GM03348 (cell line): ENCODE results near the gene CD74.
"Not testable (repeated sequence)": the region's sequence is repeated elsewhere in the genome, so short reads cannot be mapped to it uniquely, and the experiment has no call there.

ENCODE experiments used
- DNase-seq: peaks from one replicate; pipeline ENCODE4 v3.0.0; 2012; ENCODE audit warnings: low spot score

Gene CD74

GRCh38 chr5:150441813-150442698 lies 29.3 kb upstream of the CD74 start:
- DNase-seq = no peak

DNA sequence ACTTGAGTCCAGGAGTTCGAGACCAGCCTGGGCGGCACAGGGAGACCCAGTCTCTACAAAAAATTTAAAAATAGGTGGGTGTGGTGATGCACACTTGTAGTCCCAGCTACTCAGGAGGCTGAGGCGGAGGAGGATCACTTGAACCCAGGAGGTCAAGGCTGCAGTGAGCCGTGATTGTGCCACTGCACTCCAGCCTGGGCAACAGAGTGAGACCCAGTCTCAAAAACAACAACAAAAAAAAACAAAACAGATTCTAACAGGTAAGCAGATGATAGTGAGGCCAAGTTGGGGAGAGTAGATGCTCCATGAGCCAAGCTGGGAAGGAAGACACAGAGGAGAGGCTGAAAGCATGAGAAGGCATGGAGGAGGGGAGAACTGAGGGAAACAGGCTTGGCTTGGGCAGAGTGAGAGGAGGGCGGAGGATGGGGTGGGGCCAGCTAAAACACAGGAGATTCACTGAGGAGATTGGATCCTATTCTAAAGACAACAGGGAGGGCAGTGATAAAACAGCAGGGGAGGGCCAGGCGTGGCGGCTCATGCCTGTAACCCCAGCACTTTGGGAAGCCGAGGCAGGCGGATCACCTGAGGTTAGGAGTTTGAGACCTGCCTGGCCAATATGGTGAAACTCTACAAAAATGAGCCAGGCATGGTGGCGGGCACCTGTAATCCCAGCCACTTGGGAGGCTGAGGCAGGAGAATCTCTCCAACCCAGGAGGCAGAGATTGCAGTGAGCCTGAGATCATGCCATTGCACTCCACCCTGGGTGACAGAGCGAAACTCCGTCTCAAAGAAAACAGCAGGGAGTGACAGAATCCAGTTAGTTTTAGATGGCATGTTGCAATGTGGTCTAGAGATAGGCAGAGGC lies 28.5 kb upstream of the CD74 start:
- DNase-seq = no peak

DNA sequence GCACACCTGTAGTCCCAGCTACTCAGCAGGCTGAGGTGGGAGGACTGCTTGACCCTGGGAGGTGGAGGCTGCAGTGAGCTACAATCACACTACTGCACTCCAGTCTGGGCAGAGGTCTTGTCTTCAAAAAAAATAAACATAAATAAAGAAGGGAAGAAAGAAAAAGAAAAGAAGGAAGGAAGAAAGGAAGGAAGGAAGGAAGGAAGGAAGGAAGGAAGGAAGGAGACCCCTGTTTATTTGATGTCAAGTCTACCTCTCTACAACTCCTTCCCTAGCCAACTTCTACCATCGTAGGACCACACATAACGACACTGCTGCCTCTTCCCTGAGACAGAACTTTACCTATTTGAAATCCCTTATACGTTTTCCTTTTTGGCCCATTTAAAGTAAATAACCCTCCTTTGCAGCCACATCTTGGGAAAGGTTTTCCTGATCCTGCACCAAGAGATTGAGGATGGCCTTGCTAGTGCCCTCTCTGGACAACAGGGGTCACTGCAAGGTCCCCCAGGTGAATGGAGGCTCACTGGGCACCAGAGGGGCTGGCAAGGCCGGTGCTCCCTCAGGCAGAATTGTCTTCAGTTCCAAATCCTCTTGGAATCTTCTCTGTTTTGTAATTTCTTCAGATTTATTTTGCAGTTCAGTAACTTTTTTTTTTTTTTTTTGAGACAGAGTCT lies 26.3 kb upstream of the CD74 start:
- peak; percentile 65 for DNase-seq

DNA sequence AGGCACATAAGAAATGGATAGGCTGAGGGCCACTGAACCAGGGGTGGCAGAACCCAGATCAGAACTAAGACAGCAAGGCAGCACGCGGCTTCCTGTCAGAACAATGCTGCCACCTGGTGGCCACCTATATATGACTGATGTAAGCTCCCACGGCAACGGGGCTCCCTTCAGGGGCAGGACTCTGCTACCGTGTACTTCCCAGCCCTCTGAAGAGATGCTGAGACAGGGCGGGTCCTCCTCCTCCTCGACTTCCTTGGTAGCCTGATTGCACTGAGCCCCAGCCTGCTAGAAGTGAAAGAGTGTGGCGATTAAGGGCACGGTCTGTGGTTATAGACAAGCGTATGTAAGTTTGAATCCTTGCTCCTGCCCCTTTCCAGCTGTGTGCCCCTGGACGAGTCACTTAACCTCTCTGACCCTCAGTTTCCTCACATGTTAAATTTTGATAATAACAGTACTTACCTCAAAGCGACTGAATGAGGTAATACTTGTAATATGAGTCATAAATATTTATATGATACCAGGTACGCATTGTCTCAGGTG lies 23.5 kb upstream of the CD74 start:
- DNase-seq = peak; percentile 92

DNA sequence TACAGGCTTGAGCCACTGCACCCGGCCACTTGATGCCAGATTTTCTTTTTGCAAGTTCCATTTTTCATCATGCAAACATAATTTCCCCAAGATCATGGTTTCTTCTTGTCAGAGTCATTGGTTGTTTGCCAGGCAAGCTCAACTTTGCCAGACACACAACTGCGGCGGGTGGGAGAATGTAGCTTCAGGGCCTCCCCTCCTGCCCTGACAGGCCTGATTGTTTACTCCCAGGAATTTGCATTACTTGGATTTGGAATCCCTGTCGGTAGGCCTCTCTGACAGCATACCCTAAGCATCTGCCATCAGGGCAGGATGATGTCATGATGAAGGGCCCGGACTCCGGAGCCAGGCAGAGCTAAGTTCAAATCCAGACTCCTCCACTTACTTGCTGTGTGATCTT lies 21.8 kb upstream of the CD74 start:
- peak; percentile 63 for DNase-seq

DNA sequence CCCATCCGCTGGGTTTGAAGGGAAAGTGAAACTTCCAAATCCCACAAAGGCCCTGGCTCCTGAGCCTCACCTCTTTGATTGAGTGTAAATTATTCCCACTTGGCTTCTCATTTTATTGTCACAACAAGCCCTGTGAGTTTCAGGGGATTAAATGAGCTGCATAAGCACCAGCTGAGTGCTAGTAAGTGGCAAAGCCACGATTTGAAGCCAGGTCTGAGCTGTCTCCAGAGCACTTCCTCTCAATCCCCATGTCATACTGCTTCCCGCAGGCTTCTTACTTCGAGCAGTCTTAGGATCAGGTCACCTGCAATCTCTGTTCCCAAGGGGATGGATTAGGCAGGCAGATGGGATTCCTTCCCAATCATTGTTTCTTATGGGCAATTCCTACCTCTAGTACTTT lies 18.9 kb upstream of the CD74 start:
- no peak for DNase-seq

DNA sequence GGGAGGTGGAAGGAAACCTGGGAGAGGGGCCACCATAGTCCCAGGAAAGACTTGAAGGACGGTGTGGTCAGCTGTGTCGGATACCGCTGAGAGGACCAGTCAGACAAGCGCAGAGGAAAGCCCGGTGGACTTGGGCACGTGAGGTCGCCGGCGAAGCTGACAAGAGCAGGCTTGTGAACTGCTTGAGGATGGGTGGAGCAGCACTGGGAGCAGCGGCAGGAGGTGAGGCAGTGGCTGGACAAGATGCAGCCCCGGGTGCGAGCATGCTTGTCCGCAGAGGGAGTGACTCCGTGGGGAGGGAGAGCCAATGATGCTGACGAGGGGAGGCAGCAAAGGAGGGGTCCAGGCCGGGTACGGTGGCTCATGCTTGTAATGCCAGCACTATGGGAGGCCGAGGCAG lies 18.3 kb upstream of the CD74 start:
- DNase-seq = no peak

DNA sequence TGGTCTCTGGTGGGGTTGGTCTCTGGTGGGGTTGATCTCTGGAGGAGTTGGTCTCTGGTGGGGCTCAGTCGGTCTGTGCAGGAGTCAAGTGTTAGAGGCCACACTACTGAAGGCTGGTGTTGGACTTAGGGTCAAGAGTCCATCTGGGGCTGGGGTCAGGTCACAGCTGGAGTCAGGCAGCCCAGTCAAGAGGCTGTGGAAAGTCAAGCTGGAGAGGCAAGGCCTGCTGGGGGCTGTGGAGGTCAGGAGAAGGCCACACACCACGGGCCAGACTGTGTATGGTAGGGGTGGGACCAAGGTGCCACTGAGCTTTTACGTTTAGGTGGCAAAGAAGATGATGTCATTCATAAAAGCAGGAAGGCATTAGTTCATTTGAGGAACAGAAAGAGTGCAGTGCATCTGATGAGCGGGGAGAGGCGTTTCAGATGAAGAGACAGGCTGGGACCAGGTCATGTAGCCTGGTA lies 16.7 kb upstream of the CD74 start:
- DNase-seq = no peak

DNA sequence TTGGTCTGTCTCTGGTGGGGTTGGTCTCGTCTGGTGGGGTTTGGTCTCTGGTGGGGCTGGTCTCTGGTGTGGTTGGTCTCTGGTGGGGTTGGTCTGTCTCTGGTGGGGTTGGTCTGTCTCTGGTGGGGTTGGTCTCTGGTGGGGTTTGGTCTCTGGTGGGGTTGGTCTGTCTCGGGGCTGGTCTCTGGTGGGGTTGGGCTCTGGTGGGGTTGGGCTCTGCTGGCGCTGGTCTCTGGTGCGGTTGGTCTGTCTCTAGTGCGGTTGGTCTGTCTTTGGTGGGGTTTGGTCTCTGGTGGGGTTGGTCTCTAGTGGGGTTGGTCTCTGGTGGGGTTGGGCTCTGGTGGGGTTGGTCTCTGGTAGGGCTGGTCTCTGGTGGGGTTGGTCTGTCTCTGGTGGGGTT lies 16.3 kb upstream of the CD74 start:
- no peak for DNase-seq

DNA sequence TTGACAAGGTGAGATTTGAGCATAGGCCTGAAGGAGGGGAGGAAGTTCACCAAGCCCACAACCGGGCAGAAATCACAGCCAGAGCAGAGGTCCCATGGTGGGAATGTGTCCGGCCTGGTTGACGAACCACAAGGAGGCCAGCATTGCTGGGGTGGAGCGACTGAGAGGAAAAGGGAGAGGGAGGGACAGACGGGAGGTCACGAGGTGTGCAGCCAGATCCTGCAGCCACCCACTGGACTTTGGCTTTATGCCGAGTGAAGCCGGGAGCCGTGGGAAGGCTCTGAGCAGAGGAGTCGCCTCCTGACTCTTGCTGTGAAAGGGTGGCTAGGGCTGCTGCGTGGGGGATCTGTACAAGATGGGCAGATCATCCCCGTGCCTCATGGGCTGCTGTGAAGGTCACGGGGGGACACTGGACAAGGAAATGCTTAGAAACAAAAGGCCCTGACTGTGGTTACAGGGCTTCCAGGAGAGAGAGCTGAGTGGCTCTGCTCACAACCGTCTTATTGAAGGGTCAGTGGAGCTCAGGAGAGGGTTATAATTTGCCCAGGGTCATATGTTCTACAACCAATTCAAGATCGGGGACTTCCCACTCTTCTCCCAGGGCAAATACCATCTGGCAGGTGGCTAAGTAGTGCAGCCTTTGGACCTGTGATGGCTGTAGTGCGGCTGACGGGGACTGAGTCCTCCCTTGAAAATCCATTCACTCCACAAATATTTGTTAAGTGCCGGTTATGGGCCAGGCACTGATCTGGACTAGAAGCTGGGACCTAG lies 15.6 kb upstream of the CD74 start:
- DNase-seq = no peak

DNA sequence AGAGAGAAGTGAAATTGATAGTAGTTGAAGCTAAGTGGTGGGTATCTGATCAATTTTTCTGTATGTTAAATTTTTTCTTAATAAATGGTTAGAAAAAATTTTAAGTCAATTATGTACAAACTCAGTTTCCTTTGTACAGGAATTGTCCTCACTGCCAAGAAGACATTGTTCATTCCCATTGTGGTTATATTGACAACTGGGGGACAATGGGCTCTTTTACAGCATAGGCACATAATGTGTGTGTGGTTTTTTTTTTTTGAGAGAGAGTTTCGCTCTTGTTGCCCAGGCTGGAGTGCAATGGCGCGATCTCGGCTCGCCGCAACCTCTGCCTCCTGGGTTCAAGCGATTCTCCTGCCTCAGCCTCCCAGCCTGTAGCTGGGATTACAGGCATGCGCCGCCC lies 13.5 kb upstream of the CD74 start:
- DNase-seq = not testable (repeated sequence)

GRCh38 chr5:150422758-150423157 lies 10.0 kb upstream of the CD74 start:
- no peak for DNase-seq

DNA sequence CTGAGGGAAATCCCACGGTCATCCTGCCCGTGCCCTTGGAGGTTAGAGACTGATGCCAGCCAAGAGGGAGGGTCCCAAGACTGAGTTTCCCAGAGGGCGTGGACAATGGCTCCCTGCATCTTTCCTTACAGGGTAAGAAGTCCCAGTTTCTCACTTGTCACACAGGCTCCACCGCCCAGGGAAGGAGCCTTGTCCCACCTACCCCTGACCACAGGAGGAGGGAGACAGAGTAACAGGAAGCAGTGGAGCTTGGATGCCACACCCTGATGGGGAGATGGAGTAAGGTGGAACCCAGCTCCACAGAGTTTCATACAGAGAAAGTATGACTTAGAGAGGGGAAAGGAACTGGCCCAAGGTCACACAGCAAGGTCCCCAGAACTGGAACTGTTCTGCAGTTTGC lies 9.4 kb upstream of the CD74 start:
- no peak for DNase-seq

DNA sequence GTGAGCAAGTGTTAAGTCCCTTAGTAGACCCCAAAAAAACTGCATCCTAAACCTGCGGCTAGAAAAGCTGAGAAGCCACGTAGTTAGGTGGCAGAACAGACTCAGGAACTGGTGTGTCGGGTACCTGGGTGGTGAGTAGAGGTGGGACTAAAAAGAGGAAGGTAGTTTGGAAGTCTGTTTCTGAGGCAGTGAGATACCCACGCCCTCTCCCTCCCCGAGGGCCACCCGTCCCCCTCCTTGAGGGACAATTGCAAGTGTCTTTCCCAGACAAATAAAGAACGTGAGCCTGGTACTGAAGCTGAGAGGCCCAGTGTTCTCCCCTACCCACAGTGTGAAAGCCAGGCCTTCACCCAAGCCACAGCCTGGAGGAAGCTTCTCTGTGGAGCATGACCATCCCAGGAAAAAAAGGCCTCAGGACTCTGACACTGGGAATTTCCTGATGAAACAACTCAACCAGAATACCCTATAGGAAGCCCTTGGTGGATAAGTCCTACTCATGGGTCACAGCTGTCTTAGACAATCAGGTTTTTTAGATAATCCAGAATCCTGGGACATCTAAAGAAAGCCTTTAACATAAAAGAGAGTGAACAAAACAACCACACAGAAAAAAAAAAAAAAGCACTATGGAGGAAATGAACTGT lies 7.0 kb upstream of the CD74 start:
- DNase-seq = no peak

GRCh38 chr5:150413902-150414790 lies 1.4 kb upstream of the CD74 start:
- DNase-seq = not testable (repeated sequence)

GRCh38 chr5:150413176-150413901 lies 629 bp upstream of the CD74 start:
- no peak for DNase-seq

GRCh38 chr5:150411245-150411979 lies 1.3 kb downstream of the CD74 start:
- no peak for DNase-seq

GRCh38 chr5:150410524-150411244 lies 2.0 kb downstream of the CD74 start:
- DNase-seq = peak; percentile 90
